HG03280 (cell line): ENCODE results near the gene ACTR8.

Source experiments
- ATAC-seq: cut with Tn5 transposase; IDR thresholded peaks from one replicate; pipeline ENCODE4 v1.9.1; 2021; ENCODE audit warnings: mild to moderate bottlenecking, moderate library complexity; ENCODE audit not compliant: unreplicated experiment

The ACTR8 gene

DNA sequence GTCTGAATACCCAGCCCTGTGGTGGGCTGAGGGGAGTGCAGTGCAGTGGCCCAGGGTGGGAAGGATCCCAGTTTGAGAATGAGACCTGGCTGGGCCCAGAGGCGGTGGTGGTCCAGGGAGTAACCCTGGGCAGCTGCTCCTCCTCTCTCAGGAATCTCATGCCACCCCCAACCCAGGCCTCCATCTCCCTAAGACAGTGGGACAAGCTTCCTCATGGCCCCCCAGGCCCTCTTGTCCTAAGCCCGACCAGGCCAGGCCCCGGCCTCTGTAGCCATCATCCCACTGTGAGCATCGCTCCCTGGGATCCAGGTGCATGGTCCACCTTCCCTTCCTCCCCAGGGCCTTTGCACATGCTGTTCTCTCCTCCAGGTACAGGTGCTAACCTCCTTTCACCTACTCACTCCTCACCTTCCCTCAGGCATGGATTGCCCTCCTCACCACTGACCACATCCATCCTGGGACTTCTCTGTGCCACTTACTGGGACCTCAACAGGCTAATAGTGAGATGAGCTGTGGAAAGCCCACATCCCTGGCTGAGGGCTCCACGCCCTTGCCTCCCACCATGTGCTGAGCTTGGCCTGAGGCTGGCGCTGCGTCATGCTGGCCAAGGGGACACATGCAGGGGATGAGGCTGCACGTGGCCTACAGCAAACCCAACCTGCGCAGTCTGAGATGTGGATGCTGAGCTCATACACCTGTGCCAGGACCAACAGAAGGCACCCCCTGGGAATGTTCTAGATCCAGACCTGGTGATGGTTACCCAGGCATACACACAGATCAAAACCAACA is 45.7 kb downstream of the ACTR8 start:
- no peak for ATAC-seq

GRCh38 chr3:53835257-53835656 is 46.7 kb downstream of the ACTR8 start:
- ATAC-seq, result no peak

DNA sequence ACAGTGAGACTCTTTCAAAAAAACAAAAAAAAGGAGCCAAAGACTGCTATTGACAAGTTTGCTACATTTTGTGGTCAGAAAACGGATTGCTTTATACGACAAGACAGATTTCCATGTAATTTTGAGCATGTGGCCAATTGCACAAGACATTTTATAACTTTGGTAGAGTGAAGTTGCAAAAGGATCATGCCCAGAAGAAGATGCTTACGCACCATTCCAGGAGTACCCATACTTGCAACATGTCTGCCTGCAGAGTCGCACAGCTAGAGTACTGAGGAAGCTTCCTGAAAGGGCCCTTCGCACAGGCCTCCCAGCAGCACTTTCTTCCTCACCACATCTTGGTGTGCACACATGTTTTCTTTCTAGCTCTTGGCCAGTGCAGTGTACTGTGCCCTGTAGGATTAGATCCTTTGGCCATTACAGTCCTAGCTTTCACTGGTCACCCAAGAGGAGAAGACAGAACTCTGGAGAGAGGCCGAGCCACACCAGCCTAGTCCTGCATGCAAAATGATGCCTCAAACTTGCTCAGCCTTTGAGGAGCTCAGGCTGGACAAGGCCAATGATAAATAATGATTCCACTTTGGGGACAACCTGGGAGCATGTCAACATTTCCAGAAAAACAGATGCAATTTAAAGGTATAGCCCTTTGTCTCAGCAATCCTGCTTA is 47.4 kb downstream of the ACTR8 start:
- ATAC-seq, result no peak

- no peak for ATAC-seq
Observed at GRCh38 chr3:53833700-53834099, 48.3 kb downstream of the ACTR8 start.

DNA sequence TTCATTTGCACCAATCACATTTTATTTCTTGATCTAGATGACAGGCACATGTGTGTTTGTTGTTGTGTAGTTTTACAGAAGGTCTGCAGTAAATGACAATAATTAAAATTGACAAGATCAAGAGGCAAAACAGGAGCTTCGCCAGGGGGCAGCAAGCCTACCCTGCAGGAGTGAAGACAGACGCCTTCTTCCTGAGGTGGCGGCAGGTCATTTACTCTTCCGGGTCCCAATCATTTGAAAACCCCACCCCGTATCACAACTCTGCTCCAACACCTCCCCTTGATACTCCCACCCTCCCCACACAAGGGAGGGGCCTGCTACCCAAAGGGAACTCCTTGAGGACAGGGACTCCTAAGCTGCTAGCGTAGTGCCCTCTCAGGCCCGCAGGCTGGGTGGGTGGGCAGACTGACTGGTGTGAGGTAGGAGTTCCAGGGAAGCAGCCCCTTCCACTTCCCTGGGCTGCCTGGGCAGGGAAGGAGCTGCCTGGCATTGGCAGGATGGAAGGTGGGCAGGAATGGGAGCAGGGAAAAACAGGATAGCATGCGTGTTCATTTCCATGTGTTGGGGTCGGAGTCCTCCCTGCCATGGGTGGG is 48.8 kb downstream of the ACTR8 start:
- no peak for ATAC-seq

DNA sequence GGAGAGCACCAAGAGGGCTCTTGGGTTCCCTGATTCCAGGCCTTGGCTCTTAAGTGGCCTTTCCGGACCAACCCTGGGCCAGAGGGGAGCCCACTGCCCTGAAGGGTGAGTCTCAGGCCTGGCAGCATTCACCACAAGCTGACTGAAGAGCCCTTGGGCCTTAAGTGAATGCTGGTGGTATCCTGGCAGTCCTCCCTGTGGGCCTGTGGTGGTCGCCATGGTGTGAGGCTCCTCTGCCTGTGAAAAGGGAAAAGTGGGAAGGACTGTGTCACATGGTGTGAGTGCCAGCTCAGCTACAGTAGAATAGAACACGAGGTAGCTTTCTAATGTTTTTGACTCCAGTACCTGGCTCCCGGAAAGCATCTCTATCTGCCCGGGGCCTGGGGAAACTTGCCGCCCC is 51.0 kb downstream of the ACTR8 start:
- no peak for ATAC-seq

DNA sequence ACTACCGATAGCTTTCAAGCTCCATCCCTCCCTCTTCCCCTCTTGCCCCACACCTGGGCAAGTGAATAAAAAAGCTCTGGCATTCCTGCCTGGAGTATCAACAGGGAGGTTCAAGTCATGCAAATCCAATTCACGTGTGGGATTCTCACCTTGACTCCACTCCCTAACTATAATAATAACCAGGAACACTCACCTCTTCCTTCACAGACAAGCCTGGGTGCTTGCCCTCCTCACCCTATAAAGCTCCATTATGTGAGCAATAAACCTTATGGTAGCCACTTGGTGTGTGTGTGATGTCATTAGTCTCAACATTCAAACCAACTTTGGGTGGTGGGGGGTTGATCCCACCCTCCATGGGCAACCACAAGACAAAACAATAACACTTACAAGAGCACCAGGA is 52.3 kb downstream of the ACTR8 start:
- ATAC-seq, result no peak

- no peak for ATAC-seq
Observed at GRCh38 chr3:53828581-53828980, 53.4 kb downstream of the ACTR8 start.

- ATAC-seq, result no peak
Observed at GRCh38 chr3:53826048-53826447, 55.9 kb downstream of the ACTR8 start.

DNA sequence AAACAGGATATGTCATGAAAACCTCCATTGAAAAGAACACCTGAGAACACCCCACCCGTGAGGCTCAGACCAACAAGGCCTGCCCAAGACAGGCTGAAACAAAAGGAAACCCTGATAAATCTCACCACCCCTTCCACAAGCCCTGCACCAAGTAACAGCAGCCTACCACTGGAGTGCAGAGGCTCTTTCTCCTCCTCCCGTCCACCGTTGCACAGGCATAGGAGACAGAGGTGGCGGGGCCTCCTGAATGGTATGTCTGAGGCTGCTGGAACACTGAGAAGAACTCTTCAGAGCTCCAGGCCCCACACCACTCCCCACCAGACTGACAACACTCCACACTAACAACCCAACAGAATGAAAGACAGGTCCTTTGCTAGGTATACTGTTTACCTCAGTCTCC is 57.2 kb downstream of the ACTR8 start:
- ATAC-seq, result no peak

DNA sequence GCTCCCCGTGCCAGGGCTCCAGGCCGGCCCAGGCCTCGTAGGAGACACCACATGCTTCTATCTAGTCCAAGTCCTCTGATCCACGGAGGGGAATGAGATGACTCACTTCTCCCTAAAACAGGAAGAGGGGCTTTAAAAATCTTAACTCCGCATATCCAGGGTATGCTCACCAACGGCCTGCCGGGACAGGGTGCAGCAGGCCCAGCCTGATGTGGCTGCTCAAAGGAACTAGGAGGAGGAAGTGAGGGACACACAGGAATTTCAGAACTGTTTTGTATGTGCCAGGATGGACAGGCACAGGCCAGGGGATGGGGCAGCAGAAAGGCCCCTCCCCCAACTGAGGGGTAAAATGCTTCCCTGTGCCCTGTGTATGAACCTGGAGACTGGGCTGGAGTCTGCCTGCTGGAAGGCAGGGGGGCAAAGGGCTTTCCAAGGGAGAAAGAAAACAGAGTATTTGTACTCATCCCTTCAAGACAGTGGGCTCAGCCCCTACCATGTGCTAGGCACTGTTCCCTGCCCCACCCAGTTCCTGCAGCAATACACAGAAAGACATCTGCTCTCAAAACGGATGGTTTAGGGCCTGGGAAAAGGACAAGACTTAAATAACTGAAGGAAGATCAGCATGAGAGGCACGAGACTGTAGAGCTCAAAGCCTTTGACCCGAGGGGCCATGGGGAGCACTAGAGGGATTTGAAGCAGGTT is 57.8 kb downstream of the ACTR8 start:
- ATAC-seq, result no peak

- no peak for ATAC-seq
Observed at GRCh38 chr3:53823026-53823955, 58.7 kb downstream of the ACTR8 start.

DNA sequence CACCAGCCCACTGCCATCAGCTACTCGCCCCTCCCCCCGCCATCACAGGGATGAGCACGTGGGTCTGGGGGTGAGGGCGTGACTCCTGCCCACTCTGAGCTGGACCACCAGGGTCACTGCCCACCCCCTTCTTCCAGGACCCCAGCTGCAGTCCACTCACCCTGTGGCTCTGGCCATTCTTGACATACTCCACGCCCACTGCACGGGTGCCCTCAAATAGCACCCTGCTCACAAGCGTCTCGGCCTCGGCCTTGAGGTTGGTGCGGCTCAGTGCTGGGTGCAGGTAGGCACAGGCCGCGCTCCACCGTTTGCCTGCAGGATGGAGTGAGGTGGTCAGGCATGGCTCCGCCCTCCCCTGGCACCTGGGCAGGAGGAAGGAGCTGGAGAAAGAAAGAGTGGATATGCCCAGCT is 59.6 kb downstream of the ACTR8 start:
- no peak for ATAC-seq

GRCh38 chr3:53821631-53822121 is 60.3 kb downstream of the ACTR8 start:
- no peak for ATAC-seq

DNA sequence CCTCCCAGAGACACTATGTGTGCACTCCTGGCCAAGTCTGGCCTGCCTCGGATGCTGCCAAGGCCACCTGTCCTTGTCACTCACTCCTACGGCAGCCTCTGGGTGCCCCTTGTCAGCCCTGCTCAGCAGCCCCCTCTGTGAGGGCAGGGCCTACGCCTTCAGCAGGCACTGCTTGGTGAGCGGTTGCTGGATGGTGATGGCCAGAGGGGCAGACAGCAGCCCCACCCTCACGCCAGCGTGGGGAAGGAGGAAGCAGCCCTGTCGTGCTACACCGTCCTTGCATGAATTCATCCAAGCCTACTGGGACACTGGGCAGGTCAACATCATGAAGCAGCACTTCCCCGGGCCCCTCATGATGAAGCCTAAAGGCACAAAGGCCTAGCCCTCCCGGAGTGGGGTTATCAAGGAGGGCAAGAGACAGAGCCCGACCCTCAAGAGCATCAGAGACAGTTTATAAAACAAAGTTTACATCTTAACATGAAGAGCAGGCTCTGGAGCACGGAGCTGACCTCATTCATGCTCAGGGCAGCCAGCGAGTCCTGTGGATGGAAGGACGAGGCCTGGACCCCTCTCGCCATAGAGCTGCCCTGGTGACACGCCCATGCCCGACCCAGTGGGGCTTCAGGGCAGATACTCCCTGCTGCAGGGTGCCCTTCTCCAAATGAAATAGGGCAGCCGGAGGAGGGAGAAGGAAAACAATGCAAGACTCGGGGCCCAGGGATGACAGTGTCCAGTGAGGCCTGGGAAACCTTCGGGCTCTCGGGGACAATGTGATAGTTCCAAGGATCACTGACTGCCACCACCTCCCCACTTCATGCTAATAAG is 61.0 kb downstream of the ACTR8 start:
- no peak for ATAC-seq

DNA sequence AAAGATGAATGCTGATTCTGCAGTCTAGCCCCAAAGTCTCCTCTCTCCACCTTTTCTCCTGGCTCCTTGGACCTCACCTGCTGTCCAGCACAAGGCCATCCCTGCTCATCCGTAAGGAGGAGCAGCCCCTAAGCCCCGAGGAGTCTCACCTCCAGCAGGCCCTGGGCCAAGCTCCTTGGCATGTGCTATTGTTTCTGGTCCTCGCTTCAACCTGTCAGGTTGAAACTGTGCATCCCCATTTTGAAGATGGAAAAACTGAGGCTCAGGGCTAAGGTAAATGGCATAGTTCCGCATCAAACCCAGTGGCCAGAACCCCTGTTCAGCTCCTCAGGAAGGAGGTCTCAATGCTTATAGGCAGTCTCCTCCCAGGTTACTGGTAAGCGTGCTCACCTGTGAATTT is 61.9 kb downstream of the ACTR8 start:
- no peak for ATAC-seq

DNA sequence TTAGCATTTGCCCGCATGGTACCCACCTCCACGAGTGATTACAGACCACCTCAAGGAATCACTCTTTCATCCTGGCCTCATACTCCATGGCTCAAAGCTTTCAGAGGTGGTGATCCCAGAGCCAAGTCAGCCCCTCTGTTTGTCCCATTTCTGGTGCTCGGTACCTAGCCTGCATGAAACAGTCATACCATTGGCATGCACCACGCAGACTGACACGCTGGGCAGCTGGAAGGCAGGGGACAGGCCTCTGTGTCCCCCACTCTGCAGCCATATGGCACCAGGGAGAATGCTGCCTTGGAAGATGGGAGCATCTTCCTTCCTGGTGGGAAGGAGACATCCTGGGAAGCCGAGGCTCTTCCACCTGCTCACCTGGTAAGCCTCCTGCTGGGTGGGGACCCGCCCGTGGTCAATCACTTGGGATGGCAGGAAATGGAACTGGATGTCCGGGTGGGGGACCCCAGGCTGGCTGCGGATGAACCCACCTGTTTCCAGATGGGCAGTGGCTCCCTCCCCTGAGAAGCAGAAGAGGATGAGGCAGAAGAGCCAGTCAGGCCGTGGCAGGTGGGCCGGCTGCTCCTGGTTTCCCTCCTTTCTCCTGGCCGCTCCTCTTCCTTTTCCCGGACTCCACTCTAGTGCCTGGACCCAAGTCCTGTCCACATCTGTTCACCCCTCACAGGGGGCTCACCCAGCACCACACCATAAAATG is 62.6 kb downstream of the ACTR8 start:
- no peak for ATAC-seq

- ATAC-seq, result no peak
Observed at GRCh38 chr3:53818221-53819162, 63.5 kb downstream of the ACTR8 start.
